GM19397 (cell line): ENCODE results near the gene DRC3.
"Not testable (repeated sequence)": the region's sequence is repeated elsewhere in the genome, so short reads cannot be mapped to it uniquely, and the experiment has no call there.

Source experiments
- ATAC-seq: cut with Tn5 transposase; IDR thresholded peaks from one replicate; pipeline ENCODE4 v1.9.1; 2021; ENCODE audit warnings: mild to moderate bottlenecking, moderate library complexity; ENCODE audit not compliant: unreplicated experiment

Gene DRC3

GRCh38 chr17:17972126-17972951, at the start of gene DRC3, which contains the start of gene TOM1L2:
Gene DRC3 (plus strand): TSS chr17:17972862. CDS start chr17:17977599, 4,737 bp downstream.
Gene TOM1L2 (minus strand): TSS chr17:17972400. CDS start chr17:17972313, 87 bp downstream.
- ATAC-seq, result peak; percentile 93

- no peak for ATAC-seq
Measured at GRCh38 chr17:17924131-17924856, 48.4 kb upstream of the DRC3 start.

GRCh38 chr17:17924857-17925250, 47.8 kb upstream of the DRC3 start:
- no peak for ATAC-seq

GRCh38 chr17:17926036-17926435, 46.6 kb upstream of the DRC3 start:
- ATAC-seq, result no peak

- ATAC-seq, result no peak
Measured at GRCh38 chr17:17926840-17927449, 45.7 kb upstream of the DRC3 start.

- ATAC-seq, result no peak
Measured at GRCh38 chr17:17928398-17929287, 44.0 kb upstream of the DRC3 start.

GRCh38 chr17:17929655-17930380, 42.8 kb upstream of the DRC3 start:
- no peak for ATAC-seq

- ATAC-seq, result no peak
Measured at GRCh38 chr17:17930674-17931073, 42.0 kb upstream of the DRC3 start.

- no peak for ATAC-seq
Measured at GRCh38 chr17:17931159-17931558, 41.5 kb upstream of the DRC3 start.

GRCh38 chr17:17933775-17934174, 38.9 kb upstream of the DRC3 start:
- ATAC-seq, result no peak

GRCh38 chr17:17934214-17934613, 38.4 kb upstream of the DRC3 start:
- no peak for ATAC-seq

GRCh38 chr17:17934806-17935205, 37.9 kb upstream of the DRC3 start:
- ATAC-seq, result no peak

GRCh38 chr17:17935321-17936271, 37.1 kb upstream of the DRC3 start:
- ATAC-seq, result no peak

GRCh38 chr17:17937201-17937853, 35.3 kb upstream of the DRC3 start:
- no peak for ATAC-seq

- no peak for ATAC-seq
Measured at GRCh38 chr17:17937958-17938357, 34.7 kb upstream of the DRC3 start.

- ATAC-seq, result no peak
Measured at GRCh38 chr17:17938388-17939107, 34.1 kb upstream of the DRC3 start.

GRCh38 chr17:17939941-17940340, 32.7 kb upstream of the DRC3 start:
- not testable (repeated sequence) for ATAC-seq

- no peak for ATAC-seq
Measured at GRCh38 chr17:17940441-17940911, 32.2 kb upstream of the DRC3 start.
